Frontal cortex (tissue), 4 donors: ENCODE measurements around the gene E2F2. TPM values are rescaled to one million over a fixed set of nuclear protein-coding genes. Genes with fewer than 3 reads are reported as not detected.
A peak's percentile ranks its signal among the peaks of the same experiment; 100 is the strongest.
"Not testable (repeated sequence)": the region's sequence is repeated elsewhere in the genome, so short reads cannot be mapped to it uniquely, and the experiment has no call there.

Source experiments
- DNase-seq, 2 donors: peaks; one replicate each; pipeline ENCODE4 v3.0.0; 2012; ENCODE audit warnings: low spot score in 2 of 2
- FAIRE-seq: peaks from 2 replicates; lab custom pipeline; 2012; peaks lifted over from hg19 to GRCh38; lab: Jason Lieb, UNC
- total RNA-seq: library from RNA; depleted of rRNA; stranded (reverse); fragments of >200 nt; gene quantifications from one replicate; pipeline ENCODE4 v1.2.3, GENCODE V29; 2014
- donor health status: control.
- donor health status: control.
- donor health status: control.

The E2F2 gene
- total RNA-seq, 1 donor from 2014 or later: 1.2 TPM

DNA sequence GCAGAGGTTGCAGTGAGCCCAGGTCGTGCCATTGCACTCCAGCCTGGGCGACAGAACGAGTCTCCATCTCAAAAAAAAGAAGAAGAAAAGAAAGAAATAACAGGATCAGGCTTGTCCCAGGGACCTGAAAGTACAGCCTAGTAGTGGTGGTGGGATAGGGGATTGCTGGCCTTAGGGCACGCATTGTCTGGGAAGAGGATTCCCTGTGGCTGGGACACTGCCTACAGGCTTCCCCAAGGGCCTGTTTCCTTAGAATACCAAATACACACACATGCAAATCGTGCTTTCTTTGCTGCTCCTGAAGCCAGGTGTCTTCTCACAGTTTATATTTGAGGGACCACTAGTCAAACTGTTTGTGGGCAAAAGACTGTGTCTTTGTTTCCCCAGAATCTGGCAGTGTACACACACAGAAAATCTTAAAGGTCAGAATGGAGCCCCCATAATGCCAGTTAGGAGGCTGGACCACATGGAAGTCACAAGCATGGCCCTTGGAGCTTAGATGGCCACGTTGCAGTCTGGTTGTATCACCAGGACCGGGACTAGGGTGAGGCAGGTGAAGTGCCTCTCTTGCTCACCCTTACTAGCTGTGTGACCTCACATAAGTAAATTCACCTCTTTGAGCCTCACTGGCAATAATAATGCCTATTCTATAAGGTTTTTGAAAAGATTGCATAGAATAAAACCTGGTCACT, 34.4 kb downstream of the E2F2 start:
- FAIRE-seq (no peak), DNase-seq (no peak)

- FAIRE-seq, DNase-seq: not testable (repeated sequence)
Observed at GRCh38 chr1:23494836-23495235, 36.2 kb downstream of the E2F2 start.

DNA sequence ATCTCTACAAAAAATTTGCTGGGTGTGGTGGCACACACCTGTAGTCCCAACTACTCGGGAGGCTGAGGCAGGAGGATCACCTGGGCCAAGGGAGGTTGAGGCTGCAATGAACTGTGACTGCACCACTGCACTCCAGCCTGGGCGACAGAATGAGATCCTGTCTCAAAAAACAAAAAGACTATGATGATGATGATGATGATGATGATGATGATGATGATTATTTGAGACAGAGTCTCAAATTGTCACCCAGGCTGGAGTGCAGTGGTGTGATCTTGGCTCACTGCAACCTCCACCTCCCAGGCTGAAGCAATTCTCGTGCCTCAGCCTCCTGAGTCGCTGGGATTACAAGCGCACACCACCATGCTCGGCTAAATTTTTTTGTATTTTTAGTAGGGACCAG, 38.3 kb downstream of the E2F2 start:
- DNase-seq, FAIRE-seq: not testable (repeated sequence)

DNA sequence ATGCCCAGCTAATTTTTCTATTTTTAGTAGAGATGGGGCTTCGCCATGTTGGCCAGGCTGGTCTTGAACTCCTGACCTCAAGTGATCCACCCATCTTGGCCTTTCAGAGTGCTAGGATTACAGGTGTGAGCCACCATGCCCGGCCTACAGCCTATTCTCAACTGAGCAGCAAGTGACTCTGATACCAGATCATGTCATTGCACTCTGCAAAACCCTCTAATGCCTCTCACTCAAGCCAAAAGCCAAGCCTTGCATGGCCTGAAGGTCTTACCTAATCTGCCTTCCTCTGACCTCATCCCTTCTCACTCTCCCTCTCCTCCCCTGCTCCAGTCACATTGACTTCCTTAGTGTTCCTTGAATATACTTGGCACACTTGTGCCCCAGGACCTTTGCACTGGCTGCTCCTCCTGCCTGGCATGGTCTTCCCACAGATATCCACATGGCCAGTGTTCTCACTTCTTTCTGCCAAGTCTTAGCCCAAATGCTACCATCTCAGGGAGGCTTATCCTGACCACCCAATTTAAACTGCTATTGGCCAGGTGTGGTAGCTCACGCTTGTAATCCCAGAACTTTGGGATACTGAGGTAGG, 38.8 kb downstream of the E2F2 start:
- FAIRE-seq: no peak
- no peak for DNase-seq

DNA sequence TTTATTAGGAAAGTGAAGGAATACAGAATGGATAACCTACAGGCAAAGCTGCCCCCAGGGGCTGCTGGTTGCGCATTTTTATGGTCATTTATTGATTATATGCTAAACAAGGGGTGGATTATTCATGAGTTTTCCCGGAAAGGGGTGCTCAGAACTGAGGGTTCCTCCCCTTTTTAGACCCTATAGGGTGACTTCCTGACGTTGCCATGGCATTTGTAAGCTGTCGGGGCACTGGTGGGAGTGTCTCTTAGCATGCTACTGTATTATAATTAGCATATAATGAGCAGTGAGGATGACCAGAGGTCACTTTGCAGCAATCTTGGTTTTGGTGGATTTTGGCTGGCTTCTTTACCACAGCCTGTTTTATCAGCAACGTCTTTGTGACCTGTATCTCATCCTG, 41.2 kb downstream of the E2F2 start:
- no peak for FAIRE-seq
- DNase-seq: no peak

GRCh38 chr1:23485002-23485332, 46.1 kb downstream of the E2F2 start:
- FAIRE-seq (no peak), DNase-seq (no peak)

DNA sequence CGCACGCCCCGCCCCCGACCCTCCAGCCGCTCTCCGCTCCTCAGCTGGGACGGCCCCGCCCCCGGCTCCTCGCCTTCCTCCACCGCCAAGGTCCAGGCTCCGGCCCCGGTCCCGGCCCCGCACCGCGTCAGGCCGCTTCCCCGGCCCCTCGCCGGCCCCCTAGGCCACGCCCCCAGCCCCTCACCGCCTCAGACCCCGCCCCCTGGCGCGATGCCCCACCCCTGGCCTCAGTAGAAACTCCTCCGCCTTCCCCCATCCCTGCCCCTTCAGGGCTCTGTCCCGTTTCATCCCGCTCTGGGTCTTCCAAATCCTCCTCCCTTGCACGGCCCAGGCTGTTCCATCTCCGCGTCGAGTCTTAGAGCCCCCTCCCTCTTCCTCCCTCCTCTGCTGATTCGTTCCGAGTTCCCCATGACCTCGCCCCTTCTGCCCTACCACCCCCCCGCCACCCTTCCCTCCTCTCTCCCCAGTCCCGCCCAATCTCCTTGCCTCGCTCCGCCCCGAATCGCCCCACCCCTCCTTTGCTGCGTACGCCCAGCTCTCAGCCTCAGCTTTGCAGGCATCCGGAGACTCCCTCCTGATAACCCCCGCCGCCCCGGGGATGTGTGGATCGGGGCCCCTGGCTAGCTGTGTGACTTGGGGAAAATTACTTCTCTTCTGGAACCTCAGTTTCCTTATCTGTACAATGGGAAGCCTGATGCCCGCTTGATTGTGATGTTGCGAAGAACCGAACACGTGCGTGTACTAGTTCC, 46.6 kb downstream of the E2F2 start:
- DNase-seq (peak; percentile 89 to 97), FAIRE-seq (no peak)

- DNase-seq (no peak), FAIRE-seq (no peak)
Observed at GRCh38 chr1:23483321-23484252, 47.4 kb downstream of the E2F2 start, which contains the start of gene ASAP3. Gene ASAP3, minus strand, starts transcription at chr1:23484179. Its CDS starts 46 bp downstream, at chr1:23484133.

DNA sequence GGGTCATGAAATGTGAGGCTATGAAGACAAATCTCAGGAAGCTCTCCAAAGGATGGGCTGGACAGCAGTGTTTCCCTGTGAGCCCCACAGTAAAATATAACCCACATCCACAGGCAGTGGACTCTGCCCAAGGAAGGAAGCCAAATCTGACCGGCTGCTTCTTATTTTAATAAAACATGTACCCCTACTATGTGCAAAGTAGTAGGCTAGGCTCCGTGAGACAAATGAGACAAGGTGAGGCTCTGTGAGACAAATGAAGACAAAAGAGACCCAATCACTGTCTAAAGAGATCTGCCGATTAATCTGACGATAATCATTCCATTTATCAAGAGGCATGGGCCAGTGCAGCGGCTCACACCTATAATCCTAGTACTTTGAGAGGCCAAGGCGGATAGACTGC, 49.1 kb downstream of the E2F2 start:
- no peak for FAIRE-seq
- no peak for DNase-seq

DNA sequence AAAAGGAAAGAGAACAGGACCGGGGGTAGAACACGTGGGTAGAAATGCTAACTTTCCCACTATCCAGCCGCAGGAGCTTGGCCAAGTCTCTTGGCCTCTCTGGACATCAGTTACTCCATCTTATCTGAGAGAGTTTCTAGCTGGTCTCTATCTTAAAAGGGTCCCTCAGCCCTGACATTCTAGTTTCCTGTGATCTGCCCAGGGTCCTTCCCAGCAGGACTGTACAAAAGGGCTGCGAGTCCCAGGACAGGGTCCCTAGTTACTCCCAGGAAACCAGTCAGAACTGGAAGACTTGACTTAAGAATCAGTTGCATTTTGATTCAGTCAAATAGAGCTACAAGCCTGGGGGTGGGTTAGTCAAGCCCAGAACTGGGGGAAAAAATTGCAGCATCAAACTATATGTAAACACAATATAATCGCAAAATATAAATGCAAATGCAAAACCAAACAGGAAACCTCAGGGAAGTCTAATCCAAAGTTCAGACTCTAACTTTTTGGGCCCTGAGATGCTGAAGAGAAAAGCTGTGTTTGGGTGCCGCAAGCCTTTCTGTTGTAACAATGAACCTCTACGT, 49.9 kb downstream of the E2F2 start:
- FAIRE-seq (no peak), DNase-seq (no peak)

GRCh38 chr1:23480187-23481025, 50.6 kb downstream of the E2F2 start:
- DNase-seq (no peak), FAIRE-seq (no peak)

DNA sequence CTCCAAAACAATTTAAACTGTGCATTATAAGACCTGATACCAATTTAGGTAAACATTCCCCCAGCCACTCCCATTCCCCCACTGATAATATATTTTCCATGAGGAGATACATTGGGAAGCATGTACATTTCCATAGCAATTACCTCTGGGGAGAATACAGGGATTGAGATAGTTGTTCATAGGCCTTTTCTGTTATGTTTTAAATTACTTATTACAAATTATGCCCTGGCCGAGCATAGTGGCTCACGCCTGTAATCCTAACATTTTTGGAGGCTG, 51.4 kb downstream of the E2F2 start:
- DNase-seq (no peak), FAIRE-seq (no peak)

- DNase-seq (no peak), FAIRE-seq (no peak)
Observed at GRCh38 chr1:23478896-23479665, 52.0 kb downstream of the E2F2 start.

- no peak for DNase-seq
- no peak for FAIRE-seq
Observed at GRCh38 chr1:23477359-23478144, 53.5 kb downstream of the E2F2 start.

- DNase-seq: no peak
- FAIRE-seq: no peak
Observed at GRCh38 chr1:23475641-23476040, 55.4 kb downstream of the E2F2 start.

DNA sequence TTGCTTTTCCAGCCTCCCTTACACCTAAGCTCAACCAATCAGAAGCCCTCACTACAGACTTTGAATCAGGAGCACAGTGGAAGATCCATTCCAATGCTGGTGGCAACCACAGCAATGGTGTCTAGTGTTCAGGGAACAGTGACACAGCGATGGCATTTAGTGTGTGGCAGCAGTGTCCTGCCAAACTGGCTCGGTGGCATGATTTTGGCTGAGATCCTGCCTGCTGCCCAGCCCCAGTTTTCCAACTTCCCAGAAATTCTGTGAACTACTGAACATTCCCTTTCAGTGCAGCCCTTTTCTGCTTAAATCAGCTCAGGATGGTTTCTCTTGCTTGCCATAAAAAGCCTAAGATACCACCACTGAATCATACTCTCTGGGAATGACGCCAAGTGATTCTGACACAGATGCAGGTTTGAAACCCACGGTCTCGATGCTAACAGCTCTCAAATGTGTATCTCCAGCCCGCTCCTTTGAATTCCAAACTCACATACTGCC, 55.9 kb downstream of the E2F2 start:
- no peak for FAIRE-seq
- DNase-seq: no peak

DNA sequence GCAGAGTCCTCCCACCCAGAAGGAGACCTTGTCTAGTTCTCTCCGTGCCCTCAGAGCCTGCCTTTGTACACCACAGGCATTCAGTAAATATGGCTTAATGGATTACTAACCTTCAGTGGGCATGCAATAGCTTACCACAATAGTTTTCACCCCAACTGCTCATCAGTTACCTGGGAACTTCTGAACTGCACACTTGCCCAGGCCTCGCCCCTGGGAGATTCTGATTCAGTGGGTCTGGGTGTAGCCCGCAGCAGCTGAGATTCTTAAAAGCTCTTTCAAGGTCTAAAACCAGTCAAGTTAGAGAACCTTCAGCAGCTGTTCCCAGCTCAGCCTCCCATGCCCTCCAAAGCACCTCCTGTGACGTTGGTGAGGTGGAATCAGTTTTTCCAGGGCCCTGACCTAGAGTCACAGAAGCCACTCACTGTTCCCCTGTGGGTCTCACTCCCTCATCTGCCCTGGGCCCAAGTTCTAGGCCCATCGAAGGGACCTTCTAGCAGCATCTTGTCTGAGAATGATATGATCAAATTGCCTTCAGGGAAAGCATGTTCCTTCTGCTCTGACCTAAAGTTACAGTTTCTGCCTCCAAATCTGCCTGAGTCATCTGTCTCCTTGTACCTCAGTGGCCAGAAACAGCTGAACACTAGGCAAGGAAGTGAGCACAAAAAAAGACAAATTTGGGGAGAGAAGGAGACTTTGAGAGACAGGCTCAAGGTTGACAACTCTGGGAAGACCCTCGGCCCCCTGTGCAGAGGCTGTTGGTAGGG, 57.8 kb downstream of the E2F2 start:
- FAIRE-seq (no peak), DNase-seq (no peak)
